Measurements from ENCODE around the gene MRAS. TPM values are rescaled to one million over a fixed set of nuclear protein-coding genes. Genes with fewer than 3 reads are reported as not detected.

MRAS gene
- total and polyA plus RNA-seq, 2 of the 13 experiments (the other 11 are each of a cell fraction or from before 2014, with no cell fraction given): 8.8 to 36.2 TPM

DNA sequence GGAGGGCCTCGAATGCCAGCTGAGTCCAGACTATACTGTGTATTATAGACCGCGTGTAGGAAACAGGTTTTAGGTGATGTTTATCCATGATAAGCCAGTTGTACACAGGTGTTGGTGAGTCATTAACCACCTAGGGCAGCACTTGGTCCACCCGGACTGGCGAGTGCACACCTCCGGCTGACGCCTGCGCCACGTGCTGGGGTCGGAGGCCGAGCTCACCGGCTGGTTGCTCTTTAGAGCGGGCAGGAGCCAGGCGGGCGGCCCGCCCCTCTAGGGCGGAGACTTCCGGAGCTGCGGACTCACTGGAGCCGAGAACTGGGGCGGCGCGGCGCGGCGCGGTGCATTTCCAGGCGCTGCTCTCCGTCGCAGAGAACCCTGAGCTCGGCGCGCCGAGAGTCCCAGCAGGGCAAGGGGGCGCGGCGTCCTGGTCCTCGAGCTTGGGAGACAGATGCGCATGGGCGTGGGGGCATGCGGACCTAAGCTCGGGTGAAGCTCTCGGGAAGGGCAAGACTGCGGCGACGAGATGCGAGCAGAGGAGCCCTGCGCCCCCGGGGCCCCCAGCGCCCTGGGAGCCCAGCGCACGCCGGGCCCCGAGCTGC, 86.0 kb downstream of the MRAS start, which contains the start of gene ESYT3 (continued):
- TF ChIP-seq ZBTB14 (CRISPR knock-in tag; IDR thresholded peaks at IDR 0.05) (peak; percentile 40; the same call in 1 of the 2 replicates), CAMTA2 (CRISPR knock-in tag; IDR thresholded peaks at IDR 0.05; ENCODE audit: borderline replicate concordance) (peak; percentile 91; the same call in 1 of the 2 replicates), TOE1 (CRISPR knock-in tag; IDR thresholded peaks at IDR 0.05) (no peak; the same call in 1 of the 2 replicates), YEATS2 (CRISPR knock-in tag; IDR thresholded peaks at IDR 0.05; ENCODE audit: borderline replicate concordance) (peak; percentile 78; the same call in 1 of the 2 replicates), NKX3-1 (CRISPR knock-in tag; IDR thresholded peaks at IDR 0.05) (peak; percentile 98), ZNF672 (CRISPR knock-in tag; IDR thresholded peaks at IDR 0.05) (no peak), STAG1 (CRISPR knock-in tag; IDR thresholded peaks at IDR 0.05) (no peak; the same call in 1 of the 2 replicates), ZFP91 (CRISPR knock-in tag; IDR thresholded peaks at IDR 0.05; ENCODE audit: borderline replicate concordance) (peak; percentile 91), ETV5 (CRISPR knock-in tag; IDR thresholded peaks at IDR 0.05; ENCODE audit: borderline replicate concordance) (peak; percentile 91), NCOA1 (CRISPR knock-in tag; IDR thresholded peaks at IDR 0.05) (0 out of 2 replicates have a peak, but pooled peaks have one; percentile 38), ZFX (CRISPR knock-in tag; IDR thresholded peaks at IDR 0.05; ENCODE audit: low read depth) (peak; percentile 89), U2AF2 (IDR thresholded peaks at IDR 0.05; ENCODE audit: low read depth, low read length) (no peak), SIX4 (CRISPR knock-in tag; IDR thresholded peaks at IDR 0.05) (no peak), ARNTL (CRISPR knock-in tag; IDR thresholded peaks at IDR 0.05) (peak; percentile 93)
- TF ChIP-seq, protein P1, sequence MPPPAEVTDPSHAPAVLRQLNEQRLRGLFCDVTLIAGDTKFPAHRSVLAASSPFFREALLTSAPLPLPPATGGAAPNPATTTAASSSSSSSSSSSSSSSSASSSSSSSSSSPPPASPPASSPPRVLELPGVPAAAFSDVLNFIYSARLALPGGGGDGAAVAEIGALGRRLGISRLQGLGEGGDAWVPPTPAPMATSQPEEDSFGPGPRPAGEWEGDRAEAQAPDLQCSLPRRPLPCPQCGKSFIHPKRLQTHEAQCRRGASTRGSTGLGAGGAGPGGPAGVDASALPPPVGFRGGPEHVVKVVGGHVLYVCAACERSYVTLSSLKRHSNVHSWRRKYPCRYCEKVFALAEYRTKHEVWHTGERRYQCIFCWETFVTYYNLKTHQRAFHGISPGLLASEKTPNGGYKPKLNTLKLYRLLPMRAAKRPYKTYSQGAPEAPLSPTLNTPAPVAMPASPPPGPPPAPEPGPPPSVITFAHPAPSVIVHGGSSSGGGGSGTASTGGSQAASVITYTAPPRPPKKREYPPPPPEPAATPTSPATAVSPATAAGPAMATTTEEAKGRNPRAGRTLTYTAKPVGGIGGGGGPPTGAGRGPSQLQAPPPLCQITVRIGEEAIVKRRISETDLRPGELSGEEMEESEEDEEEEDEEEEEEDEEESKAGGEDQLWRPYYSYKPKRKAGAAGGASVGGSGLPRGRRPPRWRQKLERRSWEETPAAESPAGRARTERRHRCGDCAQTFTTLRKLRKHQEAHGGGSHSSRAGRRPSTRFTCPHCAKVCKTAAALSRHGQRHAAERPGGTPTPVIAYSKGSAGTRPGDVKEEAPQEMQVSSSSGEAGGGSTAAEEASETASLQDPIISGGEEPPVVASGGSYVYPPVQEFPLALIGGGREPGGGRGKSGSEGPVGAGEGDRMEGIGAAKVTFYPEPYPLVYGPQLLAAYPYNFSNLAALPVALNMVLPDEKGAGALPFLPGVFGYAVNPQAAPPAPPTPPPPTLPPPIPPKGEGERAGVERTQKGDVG (CRISPR knock-in tag; IDR thresholded peaks at IDR 0.05; ENCODE audit: borderline replicate concordance): peak; percentile 93; the same call in 1 of the 2 replicates
- TF ChIP-seq, protein P2, sequence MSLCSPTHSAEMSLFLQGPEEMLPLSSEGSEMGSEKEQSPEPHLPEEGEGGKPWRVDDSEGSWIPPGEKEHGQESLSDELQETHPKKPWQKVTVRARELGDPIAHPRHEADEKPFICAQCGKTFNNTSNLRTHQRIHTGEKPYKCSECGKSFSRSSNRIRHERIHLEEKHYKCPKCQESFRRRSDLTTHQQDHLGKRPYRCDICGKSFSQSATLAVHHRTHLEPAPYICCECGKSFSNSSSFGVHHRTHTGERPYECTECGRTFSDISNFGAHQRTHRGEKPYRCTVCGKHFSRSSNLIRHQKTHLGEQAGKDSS (CRISPR knock-in tag; IDR thresholded peaks at IDR 0.05; ENCODE audit: borderline replicate concordance, low read depth): no peak; the same call in 1 of the 2 replicates
- TF ChIP-seq, protein P3, sequence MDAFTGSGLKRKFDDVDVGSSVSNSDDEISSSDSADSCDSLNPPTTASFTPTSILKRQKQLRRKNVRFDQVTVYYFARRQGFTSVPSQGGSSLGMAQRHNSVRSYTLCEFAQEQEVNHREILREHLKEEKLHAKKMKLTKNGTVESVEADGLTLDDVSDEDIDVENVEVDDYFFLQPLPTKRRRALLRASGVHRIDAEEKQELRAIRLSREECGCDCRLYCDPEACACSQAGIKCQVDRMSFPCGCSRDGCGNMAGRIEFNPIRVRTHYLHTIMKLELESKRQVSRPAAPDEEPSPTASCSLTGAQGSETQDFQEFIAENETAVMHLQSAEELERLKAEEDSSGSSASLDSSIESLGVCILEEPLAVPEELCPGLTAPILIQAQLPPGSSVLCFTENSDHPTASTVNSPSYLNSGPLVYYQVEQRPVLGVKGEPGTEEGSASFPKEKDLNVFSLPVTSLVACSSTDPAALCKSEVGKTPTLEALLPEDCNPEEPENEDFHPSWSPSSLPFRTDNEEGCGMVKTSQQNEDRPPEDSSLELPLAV (CRISPR knock-in tag; conservative IDR thresholded peaks at IDR 0.05; ENCODE audit: low read depth): no peak
- TF ChIP-seq, protein P4, sequence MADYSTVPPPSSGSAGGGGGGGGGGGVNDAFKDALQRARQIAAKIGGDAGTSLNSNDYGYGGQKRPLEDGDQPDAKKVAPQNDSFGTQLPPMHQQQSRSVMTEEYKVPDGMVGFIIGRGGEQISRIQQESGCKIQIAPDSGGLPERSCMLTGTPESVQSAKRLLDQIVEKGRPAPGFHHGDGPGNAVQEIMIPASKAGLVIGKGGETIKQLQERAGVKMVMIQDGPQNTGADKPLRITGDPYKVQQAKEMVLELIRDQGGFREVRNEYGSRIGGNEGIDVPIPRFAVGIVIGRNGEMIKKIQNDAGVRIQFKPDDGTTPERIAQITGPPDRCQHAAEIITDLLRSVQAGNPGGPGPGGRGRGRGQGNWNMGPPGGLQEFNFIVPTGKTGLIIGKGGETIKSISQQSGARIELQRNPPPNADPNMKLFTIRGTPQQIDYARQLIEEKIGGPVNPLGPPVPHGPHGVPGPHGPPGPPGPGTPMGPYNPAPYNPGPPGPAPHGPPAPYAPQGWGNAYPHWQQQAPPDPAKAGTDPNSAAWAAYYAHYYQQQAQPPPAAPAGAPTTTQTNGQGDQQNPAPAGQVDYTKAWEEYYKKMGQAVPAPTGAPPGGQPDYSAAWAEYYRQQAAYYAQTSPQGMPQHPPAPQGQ (CRISPR knock-in tag; IDR thresholded peaks at IDR 0.05; ENCODE audit: borderline replicate concordance): no peak
